T-helper 2 cell (primary cell): ENCODE measurements around the gene POLR3B.
A peak's percentile ranks its signal among the peaks of the same experiment; 100 is the strongest.
"Not testable (repeated sequence)": the region's sequence is repeated elsewhere in the genome, so short reads cannot be mapped to it uniquely, and the experiment has no call there.

Source experiments
- DNase-seq, 5 experiments: peaks; one replicate each; pipeline versions ENCODE4 v3.0.0 to v3.0.0-alpha.2; 2012 to 2022
- total RNA-seq, 2 donors: gene quantifications; one replicate each; lab custom pipeline; 2026; lab: John Stamatoyannopoulos, UW

POLR3B gene
- total RNA-seq = 7.8 to 12.5 reads per million in 2 donors

DNA sequence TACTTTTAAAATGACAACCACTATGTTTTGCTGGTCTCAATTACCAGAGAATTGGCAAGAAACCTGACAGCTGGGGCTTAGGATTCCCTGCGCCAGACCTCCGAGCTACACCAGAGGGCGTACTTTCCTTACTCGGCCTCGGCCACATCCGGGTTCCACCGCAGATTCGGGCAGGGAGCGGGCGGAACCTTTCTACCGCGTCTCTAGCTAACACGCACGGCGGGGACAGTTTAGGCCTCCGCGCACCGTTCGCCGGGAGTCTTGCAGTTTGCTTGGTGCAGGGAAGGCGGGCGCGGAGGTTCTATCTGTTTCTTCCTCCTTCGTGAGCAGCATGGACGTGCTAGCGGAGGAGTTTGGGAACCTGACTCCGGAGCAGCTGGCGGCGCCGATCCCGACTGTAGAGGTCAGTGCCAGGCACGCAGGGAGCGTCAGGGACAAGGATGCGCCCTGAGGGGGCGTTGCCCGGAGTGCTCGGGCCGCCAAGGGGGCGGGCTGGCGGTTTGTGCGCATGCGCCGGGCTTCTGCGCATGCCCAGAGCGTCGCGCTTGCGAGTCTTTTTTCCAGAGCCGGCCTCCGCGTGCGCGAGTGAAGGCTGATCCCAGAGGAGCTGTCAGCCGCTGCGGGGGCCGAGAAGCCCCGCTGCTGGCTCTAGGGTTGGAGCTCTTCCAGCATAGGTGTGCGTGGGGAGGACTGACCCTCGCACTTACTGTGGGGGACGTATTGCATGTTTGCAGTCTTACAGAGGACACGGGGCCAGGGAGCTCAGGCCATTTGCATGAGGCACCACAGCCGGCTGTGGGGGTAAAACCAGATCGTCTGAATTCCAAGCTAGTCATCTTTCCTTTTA, at the start of gene POLR3B:
POLR3B (plus strand) TSS at position 200 of the 847 bp plus-strand sequence; CDS start at position 332, 132 bp downstream.
- peak; percentile 84 to 98 (median 95) for DNase-seq

DNA sequence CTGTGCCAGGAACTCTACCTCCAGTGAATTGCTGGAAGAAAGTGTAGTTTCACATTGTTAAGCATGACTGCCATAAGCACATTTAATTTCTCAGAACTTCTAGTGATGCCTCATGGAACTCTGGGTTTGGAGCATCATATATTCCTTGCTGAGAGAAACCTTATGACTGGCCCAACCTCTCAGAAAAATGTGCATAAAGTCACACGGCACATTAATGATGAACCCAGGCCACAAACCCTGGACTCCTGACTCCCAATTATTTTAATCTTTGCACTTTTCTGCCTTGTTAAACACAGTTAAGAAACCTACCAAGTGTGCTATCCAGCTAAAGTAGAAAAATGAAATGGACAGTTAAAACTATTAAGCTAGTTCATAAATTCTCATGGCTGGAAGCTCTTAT, 49.4 kb upstream of the POLR3B start:
- no peak for DNase-seq

DNA sequence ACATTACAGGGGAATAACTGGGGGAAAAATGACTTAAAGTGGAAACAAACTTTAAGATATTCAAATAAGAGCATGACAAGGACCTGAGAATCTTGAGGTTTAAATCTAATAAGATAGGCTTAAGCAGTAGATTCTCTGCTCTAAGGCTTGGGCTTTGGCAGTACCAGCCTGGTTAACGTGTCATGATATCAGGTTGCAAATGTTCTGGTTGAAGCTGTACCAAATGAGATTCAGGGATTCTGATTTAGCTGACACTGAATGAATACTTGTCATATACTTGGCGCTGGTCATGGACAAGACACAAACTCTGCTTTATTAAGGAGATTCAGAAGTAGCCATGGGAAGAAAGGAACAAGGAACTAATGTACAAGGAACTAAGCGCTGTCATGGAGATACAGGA, 48.9 kb upstream of the POLR3B start:
- no peak for DNase-seq

DNA sequence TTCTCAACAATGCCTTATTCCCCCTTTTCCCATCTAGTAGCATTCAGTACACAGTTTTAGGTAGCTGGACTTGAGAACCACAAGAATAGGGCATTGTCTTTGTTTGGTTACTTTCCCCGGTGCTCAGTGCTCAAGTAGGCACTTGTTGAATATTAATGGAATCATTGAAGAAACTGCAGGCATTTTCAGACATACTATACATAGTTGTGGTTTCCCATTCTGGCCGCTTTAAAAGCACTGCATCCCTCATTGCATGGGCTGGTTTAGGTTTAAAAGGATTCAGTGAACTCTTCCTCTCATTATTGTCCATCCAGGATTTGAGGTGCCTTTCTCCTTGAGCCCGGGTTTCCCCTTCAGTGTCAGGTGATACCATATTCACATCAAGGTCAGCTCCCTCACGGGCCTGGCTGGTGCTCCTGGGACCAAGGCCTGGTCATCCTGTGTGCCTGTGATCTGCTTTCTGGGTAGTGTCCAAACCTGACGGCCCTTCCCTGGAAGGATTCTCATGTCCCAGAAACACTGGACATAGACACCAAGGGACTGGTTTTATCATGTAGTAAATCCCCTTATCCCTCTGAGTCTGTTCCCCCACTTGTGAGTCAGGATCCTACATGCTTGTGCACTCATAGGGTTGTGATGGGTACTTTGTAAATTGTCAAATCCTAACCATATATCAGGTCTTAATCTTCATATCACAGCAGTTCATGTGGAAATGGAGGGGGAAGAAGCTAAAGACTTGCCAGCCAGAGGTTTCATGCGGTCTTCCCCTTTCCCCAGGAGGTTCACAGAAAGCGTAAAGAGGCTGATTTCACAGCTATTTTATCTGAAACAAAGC, 47.7 kb upstream of the POLR3B start:
- no peak for DNase-seq

DNA sequence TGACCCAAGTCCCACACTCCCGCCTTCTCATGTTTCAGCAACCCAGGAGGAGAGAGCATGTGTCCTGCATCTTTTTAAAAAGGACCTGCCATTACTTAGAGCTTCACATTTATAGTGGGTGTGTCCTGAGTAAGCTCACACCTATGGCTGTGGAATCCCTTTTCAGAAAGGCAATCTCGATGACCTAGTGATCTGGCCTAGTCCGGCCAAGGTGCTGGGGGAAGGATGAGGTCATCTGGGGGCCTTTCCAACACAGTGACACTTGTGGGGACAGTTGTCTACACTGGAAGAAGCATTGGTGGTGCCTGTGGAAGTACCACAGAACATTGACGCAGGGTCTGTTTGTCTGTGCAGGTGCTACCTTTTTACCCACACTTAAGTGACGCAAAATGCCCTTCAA, 46.9 kb upstream of the POLR3B start:
- no peak for DNase-seq

DNA sequence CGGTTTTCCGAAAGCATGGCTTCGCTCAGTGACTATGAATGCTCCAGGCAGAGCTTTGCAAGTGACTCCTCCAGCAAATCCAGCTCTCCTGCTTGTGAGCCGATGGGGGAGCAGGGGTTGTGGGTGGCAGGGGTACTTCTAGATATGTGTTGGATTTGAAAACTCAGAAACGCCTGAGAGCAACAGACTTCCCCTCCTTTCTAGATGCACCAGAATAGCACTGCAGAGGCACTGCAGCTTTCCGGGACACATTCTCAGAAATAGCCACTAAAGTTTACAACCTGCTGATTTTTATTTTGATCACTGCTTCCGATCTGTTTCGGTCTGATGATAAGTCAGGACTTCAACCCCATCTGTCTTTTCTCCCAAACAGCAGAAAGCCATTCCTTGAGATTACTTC, 46.4 kb upstream of the POLR3B start:
- no peak for DNase-seq

DNA sequence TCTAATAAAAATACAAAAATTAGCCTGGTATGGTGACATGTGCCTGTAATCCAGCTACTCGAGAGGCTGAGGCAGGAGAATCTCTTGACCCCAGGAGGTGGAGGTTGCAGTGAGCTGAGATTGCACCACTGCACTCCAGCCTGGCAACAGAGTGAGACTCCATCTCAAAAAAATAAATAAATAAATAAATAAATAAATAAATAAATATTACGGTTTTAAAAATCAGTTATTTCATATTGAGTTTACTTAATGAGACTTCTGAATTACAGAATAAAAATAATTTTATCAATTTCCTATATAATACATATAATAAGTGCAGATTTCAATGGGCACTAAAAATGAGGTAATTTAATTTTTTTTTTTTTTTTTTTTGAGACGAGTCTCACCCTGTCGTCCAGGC, 44.1 kb upstream of the POLR3B start:
- DNase-seq = not testable (repeated sequence)

DNA sequence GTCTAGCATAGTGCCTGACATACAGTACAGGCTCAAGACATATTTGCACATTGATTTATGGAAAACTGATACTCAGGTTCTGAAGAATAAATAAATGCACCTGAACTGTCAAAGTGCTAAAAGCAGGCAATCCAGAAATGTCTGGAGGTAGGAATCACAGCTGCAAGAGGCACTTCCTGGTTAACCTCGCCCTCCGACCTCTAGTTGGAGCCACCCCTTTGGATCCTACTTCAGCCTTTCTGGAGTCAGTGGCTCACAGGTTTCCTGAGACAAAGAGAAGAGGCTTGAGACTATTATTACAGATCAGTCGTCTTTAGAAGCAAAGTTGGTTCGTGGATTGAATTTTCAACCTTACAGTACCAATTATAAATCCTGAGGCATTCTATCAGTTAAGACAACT, 42.0 kb upstream of the POLR3B start:
- DNase-seq = no peak

DNA sequence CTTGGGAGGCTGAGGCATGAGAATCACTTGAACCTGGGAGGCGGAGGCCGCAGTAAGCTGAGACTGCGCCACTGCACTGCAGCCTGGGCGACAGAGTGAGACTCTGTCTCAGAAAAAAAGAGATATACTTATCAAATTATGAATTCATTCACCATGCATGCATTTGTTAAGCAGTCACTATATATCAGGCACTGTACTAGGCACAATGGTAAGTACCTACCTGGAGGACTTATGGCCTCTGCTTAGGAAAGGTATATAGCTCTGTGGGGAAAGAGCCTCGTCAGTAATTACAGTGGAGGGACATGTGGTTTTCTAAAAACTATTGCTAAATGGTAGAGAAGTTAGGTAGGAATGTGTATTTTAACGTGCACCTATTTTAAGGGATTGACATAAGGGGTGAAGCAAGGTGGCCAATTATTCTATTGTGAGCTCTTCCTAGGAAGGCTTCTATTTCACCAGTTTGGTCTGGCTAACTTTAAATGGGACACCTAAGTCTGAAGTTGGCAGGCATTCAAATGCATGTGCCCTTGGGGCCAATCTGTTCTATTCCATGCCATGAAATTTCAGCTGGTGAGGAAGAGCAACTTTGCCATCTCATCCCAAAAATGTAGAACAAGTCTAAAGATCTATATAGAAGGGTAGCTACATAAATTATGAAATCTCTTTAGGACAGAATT, 40.0 kb upstream of the POLR3B start:
- DNase-seq = no peak

DNA sequence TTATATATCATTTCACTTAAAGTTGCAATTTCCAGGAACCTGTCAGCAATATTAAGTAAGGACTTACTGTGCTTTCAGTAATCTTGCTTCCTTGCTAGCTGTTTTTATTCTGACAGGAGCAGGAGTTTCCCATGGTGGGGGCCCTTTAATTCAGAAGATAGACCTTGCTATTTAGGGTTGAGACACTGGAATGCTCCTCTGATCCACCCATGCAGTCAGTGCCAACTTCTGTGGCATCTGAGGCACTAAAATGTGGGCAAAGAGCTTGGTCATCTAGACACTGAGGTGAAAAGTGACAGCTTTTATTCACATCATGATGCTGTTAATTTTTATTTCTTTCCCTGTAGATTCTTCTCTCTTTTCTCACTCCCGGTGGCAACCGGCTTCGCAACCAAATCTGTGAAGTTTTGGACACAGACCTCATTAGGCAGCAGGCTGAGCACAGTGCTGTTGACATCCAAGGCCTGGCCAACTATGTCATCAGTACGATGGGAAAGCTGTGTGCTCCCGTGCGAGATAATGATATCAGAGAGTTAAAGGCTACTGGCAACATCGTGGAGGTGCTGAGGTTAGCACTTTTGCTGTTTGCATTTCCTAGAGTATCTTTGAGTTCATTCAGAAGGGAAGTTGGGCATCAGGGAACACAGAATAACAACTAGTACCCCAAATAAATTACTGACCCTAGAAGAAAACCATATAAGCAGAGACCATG, 36.3 kb upstream of the POLR3B start:
- DNase-seq = peak in 1 of 5 experiments; percentile 26

DNA sequence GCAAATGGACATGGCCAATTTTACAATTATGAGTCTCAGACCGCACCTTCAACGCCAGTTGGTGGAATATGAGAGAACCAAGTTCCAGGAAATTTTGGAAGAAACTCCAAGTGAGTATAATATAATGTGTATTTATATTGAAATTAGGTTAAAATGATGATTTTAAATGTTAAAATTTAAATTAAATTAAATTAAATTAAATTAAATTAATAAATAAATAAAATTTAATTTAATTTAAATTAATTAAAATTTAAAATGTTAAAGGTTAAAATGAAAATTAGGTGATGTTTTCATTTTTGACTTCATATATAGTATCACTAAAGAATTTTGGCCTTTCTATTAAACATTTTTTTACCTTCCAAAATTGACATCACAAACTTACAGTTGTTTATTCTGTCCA, 34.0 kb upstream of the POLR3B start:
- DNase-seq = no peak

DNA sequence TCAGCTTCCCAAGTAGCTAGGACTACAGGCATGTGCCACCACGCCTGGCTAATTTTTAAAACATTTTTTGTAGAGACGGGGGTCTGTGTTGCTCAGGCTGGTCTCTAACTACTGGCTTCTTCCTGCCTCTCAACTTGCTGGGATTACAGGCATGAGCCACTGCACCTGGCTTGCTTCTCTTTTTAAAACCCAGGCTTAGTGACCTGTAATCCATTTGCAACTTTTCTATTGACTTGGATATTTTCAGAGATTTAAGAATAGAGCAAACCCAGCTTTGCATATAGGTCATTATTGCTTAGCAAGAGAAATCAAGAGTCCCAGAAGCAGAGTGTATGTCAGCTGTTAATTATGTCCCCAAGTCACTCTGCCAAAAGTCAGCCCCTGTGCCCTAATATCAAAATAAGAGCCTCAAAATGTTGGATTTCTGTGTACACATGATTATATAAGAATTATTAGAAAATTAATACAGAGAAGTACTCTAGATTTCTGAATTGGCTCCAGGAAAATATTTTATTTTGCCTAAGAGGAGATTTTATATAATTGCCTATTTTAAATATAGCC, 30.2 kb upstream of the POLR3B start:
- DNase-seq = no peak

DNA sequence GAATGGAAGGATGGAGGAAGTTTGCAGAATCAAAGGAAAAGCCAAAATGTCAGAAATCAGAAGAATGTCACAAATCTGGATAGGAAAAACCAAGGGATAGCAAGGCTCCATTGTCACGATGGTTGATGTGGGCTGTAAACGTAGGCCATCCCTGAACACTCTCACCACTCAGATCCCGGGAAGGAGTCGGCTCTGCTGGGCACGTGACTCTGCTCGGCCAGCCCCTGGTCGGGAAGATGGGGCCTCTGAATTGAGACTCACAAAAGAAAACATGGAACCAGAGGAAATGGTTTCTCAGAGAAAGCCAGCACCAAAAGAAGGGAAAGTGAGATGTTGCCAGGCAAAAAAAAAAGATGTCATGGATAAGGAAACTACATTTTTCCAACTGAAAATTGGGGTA, 28.8 kb upstream of the POLR3B start:
- DNase-seq = no peak

DNA sequence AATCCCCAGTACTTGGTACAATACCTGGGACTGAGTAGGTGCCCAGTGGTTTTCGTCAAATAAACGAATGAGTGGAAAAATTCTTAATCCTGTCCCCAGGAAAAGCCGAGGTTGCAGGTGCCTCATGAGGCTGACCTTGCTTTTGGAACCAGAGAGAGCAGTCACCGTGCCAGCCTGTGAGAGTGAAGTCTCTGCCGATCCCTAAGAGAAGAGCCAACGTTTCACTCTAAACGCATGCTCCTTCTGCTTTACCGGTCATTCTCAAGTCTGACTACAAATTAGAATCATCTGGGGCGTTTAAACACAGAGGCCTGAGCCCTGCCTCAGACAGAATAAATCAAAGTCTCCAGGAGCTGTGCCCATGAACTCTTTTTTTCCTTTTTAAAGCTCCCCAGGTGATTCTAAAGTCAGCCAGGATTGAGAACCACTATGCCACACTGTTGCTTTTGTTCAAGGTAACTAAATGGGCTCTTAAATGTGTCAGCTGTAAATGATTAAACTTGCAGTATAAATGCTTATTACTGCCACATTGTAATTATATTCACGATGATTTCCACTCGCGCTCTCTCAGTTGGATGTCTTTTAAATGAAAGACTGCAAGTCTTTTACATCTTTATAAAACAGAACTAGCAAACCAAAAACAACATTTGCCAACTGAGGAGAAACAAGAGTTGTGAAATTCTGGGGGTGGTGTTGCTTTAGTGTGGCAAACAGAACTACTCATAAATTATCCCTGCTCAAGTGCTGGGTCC, 28.1 kb upstream of the POLR3B start:
- DNase-seq = no peak

DNA sequence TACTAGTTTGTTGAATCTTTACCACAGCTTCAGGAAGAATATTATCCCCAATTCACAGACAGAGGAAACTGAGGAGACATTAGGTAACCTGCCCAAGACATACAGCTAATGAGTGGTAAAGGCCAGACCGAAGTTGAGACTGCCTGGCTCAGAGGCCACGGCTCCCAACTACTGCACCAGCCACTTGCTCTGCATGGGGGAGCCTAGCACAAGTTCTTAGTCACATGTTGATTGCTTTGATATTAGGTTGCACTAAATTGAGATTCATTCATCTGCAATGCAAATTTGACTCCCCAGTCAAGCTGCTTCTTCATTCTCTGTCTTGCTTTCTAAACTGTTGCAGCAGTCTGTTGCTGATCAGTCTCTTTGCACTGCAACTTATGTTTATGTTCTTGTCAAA, 25.9 kb upstream of the POLR3B start:
- no peak for DNase-seq

DNA sequence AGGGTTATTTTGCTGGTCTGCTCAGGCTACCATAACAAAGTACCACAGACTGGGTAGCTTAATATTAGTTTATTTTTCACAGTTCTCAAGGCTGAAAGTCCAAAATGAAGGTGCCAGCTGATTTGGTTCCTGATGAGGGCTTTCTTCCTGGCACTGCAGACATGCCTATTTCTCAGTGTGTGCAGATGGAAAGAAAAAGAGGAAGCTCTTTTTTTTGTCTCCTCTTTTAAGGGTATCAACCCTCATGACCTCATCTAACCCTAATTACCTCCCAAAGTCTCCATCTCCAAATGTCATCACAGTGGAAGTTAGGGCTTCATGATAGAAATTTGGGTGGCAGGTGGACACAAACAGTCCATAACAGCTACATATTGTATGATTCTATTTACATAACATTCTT, 25.0 kb upstream of the POLR3B start:
- no peak for DNase-seq

DNA sequence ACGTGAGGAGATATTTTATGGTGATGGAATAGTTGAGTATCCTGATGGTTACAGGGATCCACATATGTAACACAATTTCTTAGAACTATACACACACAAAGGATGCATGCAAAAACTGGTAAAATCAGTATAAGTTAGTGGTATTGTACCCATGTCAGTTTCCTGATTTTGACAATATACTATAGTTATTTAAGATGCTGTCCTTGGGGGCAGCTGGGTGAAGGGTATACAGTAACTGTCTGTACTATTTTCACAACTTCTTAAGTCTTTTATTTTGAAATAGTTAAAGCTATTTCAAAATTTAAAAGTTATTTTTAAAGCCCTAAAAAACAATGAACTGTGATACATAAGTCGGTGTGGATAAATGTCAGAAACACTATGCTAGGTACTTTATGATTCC, 24.5 kb upstream of the POLR3B start:
- no peak for DNase-seq

DNA sequence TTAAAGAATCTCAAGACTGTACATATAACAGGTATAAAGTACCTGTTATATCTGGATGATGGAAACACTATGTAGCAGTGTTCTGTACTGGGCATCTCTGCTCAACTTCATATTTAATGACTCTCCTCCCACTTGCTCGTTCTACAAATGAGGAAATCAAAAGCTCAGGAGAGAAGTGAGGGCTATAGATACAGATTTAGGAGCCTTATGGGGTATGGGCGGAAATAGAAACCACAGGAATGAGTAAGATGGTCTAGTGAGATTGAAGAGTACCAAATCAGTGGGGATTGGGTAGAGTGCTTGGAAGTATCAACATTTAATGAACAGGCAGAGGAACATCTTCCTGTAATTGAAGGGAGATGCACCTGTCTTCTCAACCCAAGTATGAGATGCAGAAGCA, 23.8 kb upstream of the POLR3B start:
- no peak for DNase-seq

DNA sequence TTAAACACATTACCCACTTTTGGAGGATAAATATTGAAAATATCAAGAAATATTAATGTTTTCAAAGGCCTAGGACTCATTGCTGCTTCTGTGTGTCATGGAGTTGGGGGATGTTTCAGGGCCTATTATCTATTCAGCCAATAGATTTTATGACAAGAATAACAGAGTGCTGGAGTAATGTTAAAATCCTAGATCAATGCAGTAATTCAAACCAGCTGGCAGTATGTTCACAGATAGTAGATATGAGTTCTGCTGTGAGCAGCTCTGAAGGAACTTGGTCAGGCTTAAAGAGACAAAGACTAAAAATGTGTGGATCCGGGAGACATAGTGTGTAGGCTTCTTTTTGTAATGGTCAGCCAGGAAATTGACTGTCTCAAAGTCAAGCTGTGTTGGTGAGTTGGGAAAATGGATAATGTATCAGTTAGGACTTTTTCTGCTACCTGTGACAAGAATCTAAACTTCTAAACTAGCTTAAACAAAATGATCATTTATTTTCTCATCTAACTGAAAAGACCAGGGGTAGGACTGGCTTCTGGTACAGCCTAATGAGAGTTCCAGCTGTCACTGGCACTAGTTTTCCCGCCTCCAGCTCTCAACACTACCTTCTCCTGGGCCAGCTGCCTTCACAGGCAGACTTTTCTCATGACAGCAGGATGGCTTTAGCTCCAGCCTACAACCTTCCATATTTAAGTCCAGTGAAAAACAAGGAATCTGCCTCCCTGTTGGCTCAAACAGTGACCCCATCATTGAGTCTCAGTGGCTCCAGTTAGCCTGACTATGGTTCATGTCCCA, 16.3 kb upstream of the POLR3B start:
- DNase-seq = no peak

DNA sequence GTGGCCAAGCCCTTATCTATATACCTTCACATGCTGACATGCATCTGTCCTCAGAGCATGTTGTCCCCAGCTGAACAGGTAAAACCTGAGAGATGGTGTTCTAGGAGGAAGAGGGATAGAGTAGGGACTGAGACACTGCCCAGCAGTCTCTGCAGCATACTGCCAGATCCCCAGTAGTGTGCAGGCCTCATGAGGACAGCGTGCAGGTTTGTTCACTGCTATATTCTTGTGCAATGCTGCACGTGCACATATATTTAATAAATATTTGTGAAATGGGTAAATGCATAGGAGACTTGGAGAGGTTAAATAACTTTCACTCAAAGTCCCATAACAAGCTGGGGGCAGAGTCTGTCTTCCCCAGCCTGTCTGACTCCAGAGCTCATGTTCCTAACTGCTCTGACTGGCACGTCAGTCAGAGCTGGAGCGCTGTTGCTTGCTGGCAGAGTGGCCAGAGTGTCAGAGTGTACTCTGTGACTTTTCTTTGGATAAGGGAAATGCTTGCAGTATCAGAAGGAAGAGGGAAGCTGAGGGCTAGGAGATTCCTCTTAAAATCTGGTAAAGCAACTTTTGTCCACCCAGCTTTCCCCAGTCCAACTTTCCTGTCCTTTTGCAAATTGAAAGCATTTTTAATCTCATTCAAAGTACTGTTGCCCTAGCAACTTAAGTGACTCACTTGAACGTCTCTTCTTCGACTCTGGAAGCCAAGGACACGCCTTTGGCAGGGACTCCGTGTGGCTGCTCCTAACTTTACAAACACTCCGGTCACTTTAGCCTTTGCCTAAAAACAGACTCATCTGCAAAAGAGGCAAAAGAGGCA, 14.9 kb upstream of the POLR3B start:
- DNase-seq = no peak
